Stimulated activated CD8-positive, alpha-beta memory T cell treated with anti-CD3 and anti-CD28 coated beads, Interleukin-12 subunit alpha, Interleukin-12 subunit beta, amount 100 ng/mL, for 4 hours (primary cell): Measurements from ENCODE around the gene RBM44.
"Not testable (repeated sequence)": the region's sequence is repeated elsewhere in the genome, so short reads cannot be mapped to it uniquely, and the experiment has no call there.

Source experiments
- DNase-seq: peaks from one replicate; pipeline ENCODE4 v3.0.0-alpha.2; 2020; ENCODE audit warnings: low read depth

Gene RBM44

GRCh38 chr2:237774811-237775553 is 23.6 kb upstream of the RBM44 start:
- no peak for DNase-seq

GRCh38 chr2:237779521-237779920 is 19.1 kb upstream of the RBM44 start:
- DNase-seq, result no peak

GRCh38 chr2:237782181-237782580 is 16.4 kb upstream of the RBM44 start:
- DNase-seq, result no peak

GRCh38 chr2:237783678-237784077 is 14.9 kb upstream of the RBM44 start:
- not testable (repeated sequence) for DNase-seq

- DNase-seq, result no peak
Observed at GRCh38 chr2:237786936-237787335, 11.6 kb upstream of the RBM44 start.

- DNase-seq, result no peak
Observed at GRCh38 chr2:237790353-237790752, 8.2 kb upstream of the RBM44 start.

GRCh38 chr2:237791977-237792727 is 6.4 kb upstream of the RBM44 start:
- DNase-seq, result no peak

- no peak for DNase-seq
Observed at GRCh38 chr2:237797253-237797652, 1.3 kb upstream of the RBM44 start.

GRCh38 chr2:237799060-237799428 is 465 bp downstream of the RBM44 start:
- no peak for DNase-seq

- no peak for DNase-seq
Observed at GRCh38 chr2:237801466-237801865, 2.9 kb downstream of the RBM44 start.

- no peak for DNase-seq
Observed at GRCh38 chr2:237806334-237806733, 7.8 kb downstream of the RBM44 start.

GRCh38 chr2:237815637-237816036 is 17.1 kb downstream of the RBM44 start:
- DNase-seq, result no peak

GRCh38 chr2:237816531-237816930 is 18.0 kb downstream of the RBM44 start:
- no peak for DNase-seq

- DNase-seq, result no peak
Observed at GRCh38 chr2:237818066-237818473, 19.5 kb downstream of the RBM44 start.

GRCh38 chr2:237819231-237819630 is 20.7 kb downstream of the RBM44 start:
- no peak for DNase-seq

- no peak for DNase-seq
Observed at GRCh38 chr2:237820421-237820820, 21.8 kb downstream of the RBM44 start.

- DNase-seq, result no peak
Observed at GRCh38 chr2:237823544-237823943, 25.0 kb downstream of the RBM44 start.

- no peak for DNase-seq
Observed at GRCh38 chr2:237824085-237824484, 25.5 kb downstream of the RBM44 start.

- no peak for DNase-seq
Observed at GRCh38 chr2:237827421-237827987, 28.9 kb downstream of the RBM44 start.

GRCh38 chr2:237830522-237830921 is 31.9 kb downstream of the RBM44 start:
- DNase-seq, result no peak

- DNase-seq, result no peak
Observed at GRCh38 chr2:237833546-237833945, 35.0 kb downstream of the RBM44 start.

GRCh38 chr2:237835372-237835771 is 36.8 kb downstream of the RBM44 start:
- DNase-seq, result no peak

GRCh38 chr2:237841051-237841450 is 42.5 kb downstream of the RBM44 start:
- no peak for DNase-seq
